ENCODE measurements around the gene CINP. TPM values are rescaled to one million over a fixed set of nuclear protein-coding genes. Genes with fewer than 3 reads are reported as not detected.
"Not testable (repeated sequence)": the region's sequence is repeated elsewhere in the genome, so short reads cannot be mapped to it uniquely, and the experiment has no call there.

CINP gene
- total RNA-seq, 3 donors from 2014 or later, result 23.3 to 31.0 (median 26.7) TPM

- Histone ChIP-seq H3K4me3 (no peak overlapping the region), H3K4me1 (ENCODE audit: low read depth) (peaks cover 6% of the 10 kb centered on the region), H3K36me3 (ENCODE audit: low read depth) (no peaks in the 10 kb centered on the region), H3K9me3 (no peaks in the 10 kb centered on the region)
- no peak for DNase-seq
- intact Hi-C loops (cut with DNase I, micrococcal nuclease), result no loop called here
- no peak for TF ChIP-seq CTCF (IDR thresholded peaks at IDR 0.05)
- ATAC-seq, result no peak
These were observed 59.0 kb downstream of the CINP start for GRCh38 chr14:102303664-102304063.

DNA sequence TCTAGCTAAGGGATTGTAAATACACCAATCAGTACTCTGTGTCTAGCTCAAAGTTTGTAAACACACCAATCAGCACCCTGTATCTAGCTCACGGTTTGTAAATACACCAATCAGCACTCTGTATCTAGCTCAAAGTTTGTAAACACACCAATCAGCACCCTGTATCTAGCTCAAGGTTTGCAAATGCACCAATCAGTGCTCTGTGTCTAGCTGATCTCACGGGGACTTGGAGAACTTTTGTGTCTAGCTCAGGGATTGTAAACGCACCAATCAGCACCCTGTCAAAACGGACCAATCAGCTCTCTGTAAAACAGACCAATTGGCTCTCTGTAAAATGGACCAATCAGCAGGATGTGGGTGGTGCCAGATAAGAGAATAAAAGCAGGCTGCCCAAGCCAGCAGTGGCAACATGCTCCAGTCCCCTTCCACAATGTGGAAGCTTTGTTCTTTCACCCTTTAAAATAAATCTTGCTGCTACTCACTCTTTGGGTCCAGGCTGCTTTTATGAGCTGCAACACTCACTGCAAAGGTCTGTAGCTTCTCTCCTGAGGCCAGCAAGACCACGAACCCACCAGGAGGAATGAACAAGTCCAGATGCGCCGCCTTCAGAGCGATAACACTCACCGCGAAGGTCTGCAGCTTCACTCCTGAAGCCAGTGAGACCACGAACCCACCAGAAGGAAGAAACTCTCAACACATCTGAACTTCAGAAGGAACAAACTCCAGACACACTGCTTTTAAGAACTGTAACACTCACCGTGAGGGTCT, 64.2 kb downstream of the CINP start:
- not testable (repeated sequence) for H3K36me3 ChIP-seq (ENCODE audit: low read depth)

More for the DNA sequence above, 64.2 kb downstream of the CINP start:
- H3K9me3 ChIP-seq; ATAC-seq; DNase-seq; H3K4me3 ChIP-seq; H3K4me1 ChIP-seq (ENCODE audit: low read depth); intact Hi-C loops (cut with DNase I, micrococcal nuclease): not testable (repeated sequence)

Other genes starting within 250 kb of the CINP start
- gene WDR20, start 223.0 kb downstream of the CINP start, total RNA-seq, result 10 to 100 TPM; 36.2 to 49.4 (median 40.9) TPM
- gene MOK, start 57.7 kb downstream of the CINP start, total RNA-seq, result 10 to 100 TPM in 1 of 3 donors, 1 to 10 TPM in 2; 6.2 to 11.2 (median 7.4) TPM
- 10 to 100 TPM in 1 of 3 donors, 1 to 10 TPM in 2; 9.5 to 12.4 (median 9.7) TPM for gene ZNF839, start 43.1 kb downstream of the CINP start, total RNA-seq
- 10 to 100 TPM; 11.2 to 33.5 (median 21.2) TPM for gene TECPR2, start 51 bp upstream of the CINP start, total RNA-seq
- 100 to 1,000 TPM in 1 of 3 donors, 10 to 100 TPM in 2; 75.6 to 100 (median 84.7) TPM for gene ANKRD9, start 146.9 kb upstream of the CINP start, total RNA-seq
- gene RCOR1, start 229.8 kb upstream of the CINP start, total RNA-seq, result 10 to 100 TPM; 29.4 to 31.3 (median 29.5) TPM